ENCODE measurements around the gene FAM180B. TPM values are rescaled to one million over a fixed set of nuclear protein-coding genes. Genes with fewer than 3 reads are reported as not detected.
A peak's percentile ranks its signal among the peaks of the same experiment; 100 is the strongest.

FAM180B gene
- total RNA-seq, 2 donors from 2014 or later = 0.20 TPM; not detected in 1

DNA sequence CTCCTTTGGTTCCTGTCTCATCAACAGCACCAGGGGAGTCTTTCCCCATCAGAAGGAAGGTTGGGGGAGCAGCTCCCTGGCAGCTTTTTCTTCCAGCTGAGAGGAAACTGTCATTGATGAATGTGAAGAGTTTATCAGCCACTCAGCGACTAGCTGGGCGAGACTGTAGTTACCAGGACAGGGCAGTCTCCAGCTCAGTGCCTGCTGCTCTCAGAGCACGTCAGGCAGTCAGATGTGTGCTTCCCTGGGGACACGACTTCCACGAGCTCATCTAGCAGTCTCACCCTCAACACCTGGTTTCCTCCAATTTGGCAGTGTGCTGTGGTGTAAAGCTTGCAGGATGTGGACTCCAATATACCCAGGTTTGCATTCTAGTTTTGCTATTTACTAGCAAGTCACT, 20.3 kb downstream of the FAM180B start:
- Mint-ChIP-seq H3K9me3 (no peaks in the 10 kb centered on the region), H3K4me1 (peaks cover 14% of the 10 kb centered on the region), H3K27ac (no peak overlapping the region), H3K4me3 (no peak overlapping the region), H3K27me3 (ENCODE audit: insufficient read depth) (no peaks in the 10 kb centered on the region), H3K36me3 (ENCODE audit: low read depth) (no peaks in the 10 kb centered on the region)
- 50 to 57% methylated on average over 5 of the region's 5 CpGs for WGBS, 2 experiments (ENCODE audit: insufficient coverage in 1 of 2, insufficient read length in 1 of 2)
- DNase-seq = peak; percentile 68
- Histone ChIP-seq H3K27ac (ENCODE audit: low read depth, low read length) (no peak overlapping the region), H3K9ac (ENCODE audit: extremely low read depth, low read length, poor library complexity, severe bottlenecking) (no peak overlapping the region), H3K36me3 (ENCODE audit: control insufficient read depth, insufficient read depth, low read length) (peaks cover 6% of the 10 kb centered on the region), H3K4me1 (ENCODE audit: control insufficient read depth, insufficient read depth, low read length) (peaks cover 4% of the 10 kb centered on the region), H3K9me3 (ENCODE audit: control insufficient read depth, low read length) (no peaks in the 10 kb centered on the region), H3K27me3 (ENCODE audit: control insufficient read depth, insufficient read depth, low read length, poor library complexity, severe bottlenecking) (no peaks in the 10 kb centered on the region), H3K4me3 (ENCODE audit: low read length) (no peak overlapping the region)
- TF ChIP-seq, protein P1, sequence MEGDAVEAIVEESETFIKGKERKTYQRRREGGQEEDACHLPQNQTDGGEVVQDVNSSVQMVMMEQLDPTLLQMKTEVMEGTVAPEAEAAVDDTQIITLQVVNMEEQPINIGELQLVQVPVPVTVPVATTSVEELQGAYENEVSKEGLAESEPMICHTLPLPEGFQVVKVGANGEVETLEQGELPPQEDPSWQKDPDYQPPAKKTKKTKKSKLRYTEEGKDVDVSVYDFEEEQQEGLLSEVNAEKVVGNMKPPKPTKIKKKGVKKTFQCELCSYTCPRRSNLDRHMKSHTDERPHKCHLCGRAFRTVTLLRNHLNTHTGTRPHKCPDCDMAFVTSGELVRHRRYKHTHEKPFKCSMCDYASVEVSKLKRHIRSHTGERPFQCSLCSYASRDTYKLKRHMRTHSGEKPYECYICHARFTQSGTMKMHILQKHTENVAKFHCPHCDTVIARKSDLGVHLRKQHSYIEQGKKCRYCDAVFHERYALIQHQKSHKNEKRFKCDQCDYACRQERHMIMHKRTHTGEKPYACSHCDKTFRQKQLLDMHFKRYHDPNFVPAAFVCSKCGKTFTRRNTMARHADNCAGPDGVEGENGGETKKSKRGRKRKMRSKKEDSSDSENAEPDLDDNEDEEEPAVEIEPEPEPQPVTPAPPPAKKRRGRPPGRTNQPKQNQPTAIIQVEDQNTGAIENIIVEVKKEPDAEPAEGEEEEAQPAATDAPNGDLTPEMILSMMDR (conservative IDR thresholded peaks at IDR 0.05) = no peak

DNA sequence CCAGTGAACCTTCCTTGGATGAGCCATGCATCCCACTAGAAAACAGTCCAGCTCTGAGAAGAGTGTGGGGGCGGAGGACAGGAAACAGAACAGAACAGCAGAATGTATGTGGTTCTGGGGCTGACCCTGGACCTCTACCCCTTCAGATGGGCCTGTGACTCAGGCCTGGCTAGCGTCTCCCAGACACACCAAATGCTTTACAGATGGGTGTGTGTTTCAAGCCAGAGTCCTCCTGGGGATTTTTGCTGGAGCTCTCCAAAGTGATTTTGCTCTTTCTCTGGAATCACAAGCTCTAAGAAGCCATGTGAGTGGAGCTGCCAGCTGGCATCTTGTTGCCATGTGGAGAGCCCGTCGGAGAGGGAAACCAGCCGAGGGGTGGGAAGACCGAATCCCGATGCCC, 20.9 kb downstream of the FAM180B start:
- TF ChIP-seq, protein P1 (conservative IDR thresholded peaks at IDR 0.05) = no peak
- H3K4me1 Mint-ChIP-seq = peaks cover 14% of the 10 kb centered on the region

DNA sequence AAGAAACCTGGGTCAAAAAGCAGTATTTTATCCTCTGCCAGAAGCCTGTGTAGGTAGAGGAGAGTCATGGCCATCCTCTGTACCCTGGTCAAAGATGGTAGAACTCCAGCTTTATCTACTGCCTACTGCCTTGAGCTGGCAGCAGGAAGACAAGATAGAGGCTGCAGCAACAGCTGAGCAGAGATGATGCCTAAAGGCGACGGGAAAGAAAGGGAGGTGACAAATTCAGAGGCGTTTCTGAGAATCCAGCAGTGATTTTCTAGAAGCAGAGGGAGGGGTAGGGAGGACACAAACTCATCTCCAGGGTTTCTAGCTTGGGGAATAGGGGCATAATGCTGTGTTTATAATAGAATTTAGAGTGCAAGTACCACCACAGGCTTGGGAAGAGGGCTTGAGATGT, 23.2 kb downstream of the FAM180B start:
- Mint-ChIP-seq H3K27me3 (ENCODE audit: insufficient read depth) (no peaks in the 10 kb centered on the region), H3K4me3 (no peak overlapping the region), H3K27ac (no peak overlapping the region), H3K9me3 (no peaks in the 10 kb centered on the region), H3K4me1 (peaks cover 14% of the 10 kb centered on the region), H3K36me3 (ENCODE audit: low read depth) (no peaks in the 10 kb centered on the region)
- TF ChIP-seq, protein P1 (conservative IDR thresholded peaks at IDR 0.05) = no peak
- H3K27me3 ChIP-seq (ENCODE audit: control insufficient read depth, insufficient read depth, low read length, poor library complexity, severe bottlenecking) = no peaks in the 10 kb centered on the region
- no peak overlapping the region for H3K27ac ChIP-seq (ENCODE audit: low read depth, low read length)
- peak; percentile 16 for DNase-seq
- no peaks in the 10 kb centered on the region for H3K9me3 ChIP-seq (ENCODE audit: control insufficient read depth, low read length)
- WGBS, 2 experiments (ENCODE audit: insufficient coverage in 1 of 2, insufficient read length in 1 of 2) = 92 to 93% methylated on average over 3 of the region's 3 CpGs
- peaks cover 4% of the 10 kb centered on the region for H3K4me1 ChIP-seq (ENCODE audit: control insufficient read depth, insufficient read depth, low read length)
- peaks cover 6% of the 10 kb centered on the region for H3K36me3 ChIP-seq (ENCODE audit: control insufficient read depth, insufficient read depth, low read length)
- no peak overlapping the region for H3K4me3 ChIP-seq (ENCODE audit: low read length)
- H3K9ac ChIP-seq (ENCODE audit: extremely low read depth, low read length, poor library complexity, severe bottlenecking) = no peak overlapping the region

More for the DNA sequence above, 20.9 kb downstream of the FAM180B start:
- no peaks in the 10 kb centered on the region for H3K9me3 Mint-ChIP-seq
- no peaks in the 10 kb centered on the region for H3K36me3 Mint-ChIP-seq (ENCODE audit: low read depth)
- H3K27me3 ChIP-seq (ENCODE audit: control insufficient read depth, insufficient read depth, low read length, poor library complexity, severe bottlenecking) = no peaks in the 10 kb centered on the region
- H3K9me3 ChIP-seq (ENCODE audit: control insufficient read depth, low read length) = no peaks in the 10 kb centered on the region
- H3K4me1 ChIP-seq (ENCODE audit: control insufficient read depth, insufficient read depth, low read length) = peaks cover 4% of the 10 kb centered on the region
- H3K27ac ChIP-seq (ENCODE audit: low read depth, low read length) = no peak overlapping the region
- no peak for DNase-seq
- no peak overlapping the region for H3K4me3 ChIP-seq (ENCODE audit: low read length)
- no peak overlapping the region for H3K9ac ChIP-seq (ENCODE audit: extremely low read depth, low read length, poor library complexity, severe bottlenecking)
- peaks cover 6% of the 10 kb centered on the region for H3K36me3 ChIP-seq (ENCODE audit: control insufficient read depth, insufficient read depth, low read length)
- 92 to 96% methylated on average over 6 to 7 of the region's 7 CpGs for whole genome bisulfite sequencing, 2 experiments (ENCODE audit: insufficient coverage in 1 of 2, insufficient read length in 1 of 2)
- no peak overlapping the region for H3K4me3 Mint-ChIP-seq
- H3K27me3 Mint-ChIP-seq (ENCODE audit: insufficient read depth) = no peaks in the 10 kb centered on the region
- no peak overlapping the region for H3K27ac Mint-ChIP-seq

All from endodermal cell (in vitro differentiated cells).